COLO668 (cell line): ENCODE measurements around the gene RPUSD1.

ENCODE experiments used
- DNase-seq: peaks from one replicate; lab custom pipeline; 2025; ENCODE audit not compliant: unreplicated experiment; lab: John Stamatoyannopoulos, UW

RPUSD1 gene

DNA sequence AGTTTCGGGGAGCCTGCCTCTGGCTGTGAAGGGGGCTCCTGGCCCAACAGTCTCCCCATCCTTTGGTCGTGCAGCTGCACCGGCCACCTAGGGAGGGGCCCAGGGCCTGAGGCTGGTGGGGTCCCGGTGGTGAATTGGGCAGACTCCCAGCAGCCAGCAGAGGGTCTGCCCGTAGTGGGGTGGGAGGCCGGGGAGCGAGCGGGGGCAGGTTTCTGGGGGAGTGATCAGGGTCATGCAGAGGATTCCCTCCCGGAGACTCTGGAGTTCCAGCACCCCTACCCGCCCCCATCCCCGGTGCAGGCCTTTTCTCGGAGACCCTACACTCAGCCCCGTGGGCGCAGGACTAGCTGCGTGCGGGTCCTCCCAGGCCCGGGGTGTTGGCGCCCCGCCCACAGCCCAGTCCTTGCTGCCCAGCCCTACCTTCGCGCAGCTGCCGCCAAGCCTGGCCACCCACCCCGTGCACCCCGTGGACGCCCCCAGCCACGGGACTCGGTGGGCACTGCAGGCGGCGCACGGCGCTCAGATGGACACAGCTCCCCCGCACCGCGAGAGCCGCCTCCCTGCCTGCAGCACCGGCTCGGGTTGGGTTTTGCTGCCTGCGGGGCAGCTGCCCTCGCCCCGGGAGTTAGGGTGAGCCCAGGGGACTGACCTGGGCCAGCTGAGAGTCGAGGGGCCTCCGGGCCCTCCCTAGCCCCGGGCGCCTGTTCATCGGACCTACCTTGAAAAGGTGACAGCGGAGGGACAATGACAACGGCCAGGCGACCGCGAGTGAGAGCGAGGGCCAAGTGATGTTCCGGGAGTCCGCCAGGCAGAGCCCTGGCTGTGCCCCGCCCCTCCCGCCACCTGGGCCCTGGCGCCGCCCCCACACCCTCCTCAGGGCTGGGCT lies 12.0 kb upstream of the RPUSD1 start, which contains the start of gene GNG13:
Gene GNG13, minus strand, starts transcription at position 787 of the 886 bp plus-strand sequence. CDS start 1,657 bp downstream, outside the sequence.
- no peak for DNase-seq

GRCh38 chr16:799111-799947 lies 11.1 kb upstream of the RPUSD1 start:
- DNase-seq = no peak

DNA sequence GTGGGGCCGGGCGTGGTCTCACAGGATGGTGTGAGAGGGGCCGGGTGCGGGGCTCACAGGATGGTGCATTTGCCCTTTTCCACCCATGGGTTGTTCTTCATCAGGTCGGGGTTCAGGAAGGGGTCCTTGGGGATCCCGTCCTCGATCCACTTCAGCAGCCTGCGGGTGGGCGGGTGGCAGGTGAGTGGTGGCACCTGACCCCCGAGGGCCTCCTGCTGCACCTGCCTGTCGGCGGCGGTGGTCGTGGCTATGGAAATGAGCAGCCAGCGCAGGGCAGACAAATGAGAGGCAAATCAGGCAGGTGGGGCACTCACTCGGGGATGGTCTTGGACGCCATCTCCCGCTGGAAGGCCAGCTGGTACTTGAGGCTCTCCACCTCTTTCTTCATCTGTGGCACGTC lies 10.5 kb upstream of the RPUSD1 start:
- no peak for DNase-seq

- no peak for DNase-seq
These were observed 9.5 kb upstream of the RPUSD1 start for GRCh38 chr16:797686-798085.

DNA sequence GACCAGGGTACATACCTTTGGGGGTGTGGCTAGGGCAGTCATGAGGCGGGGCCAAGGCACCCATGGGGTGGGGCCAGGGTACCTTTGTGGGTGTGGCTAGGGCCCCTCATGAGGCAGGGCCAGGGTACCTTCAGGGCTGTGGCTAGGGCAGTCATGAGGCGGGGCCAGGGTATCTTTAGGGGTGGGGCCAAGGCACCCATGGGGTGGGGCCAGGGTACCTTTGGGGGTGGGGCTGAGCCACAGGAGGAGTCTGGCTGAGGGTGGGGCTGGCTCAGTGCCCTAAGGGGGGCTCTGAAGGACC lies 8.9 kb upstream of the RPUSD1 start:
- DNase-seq = peak; percentile 35

DNA sequence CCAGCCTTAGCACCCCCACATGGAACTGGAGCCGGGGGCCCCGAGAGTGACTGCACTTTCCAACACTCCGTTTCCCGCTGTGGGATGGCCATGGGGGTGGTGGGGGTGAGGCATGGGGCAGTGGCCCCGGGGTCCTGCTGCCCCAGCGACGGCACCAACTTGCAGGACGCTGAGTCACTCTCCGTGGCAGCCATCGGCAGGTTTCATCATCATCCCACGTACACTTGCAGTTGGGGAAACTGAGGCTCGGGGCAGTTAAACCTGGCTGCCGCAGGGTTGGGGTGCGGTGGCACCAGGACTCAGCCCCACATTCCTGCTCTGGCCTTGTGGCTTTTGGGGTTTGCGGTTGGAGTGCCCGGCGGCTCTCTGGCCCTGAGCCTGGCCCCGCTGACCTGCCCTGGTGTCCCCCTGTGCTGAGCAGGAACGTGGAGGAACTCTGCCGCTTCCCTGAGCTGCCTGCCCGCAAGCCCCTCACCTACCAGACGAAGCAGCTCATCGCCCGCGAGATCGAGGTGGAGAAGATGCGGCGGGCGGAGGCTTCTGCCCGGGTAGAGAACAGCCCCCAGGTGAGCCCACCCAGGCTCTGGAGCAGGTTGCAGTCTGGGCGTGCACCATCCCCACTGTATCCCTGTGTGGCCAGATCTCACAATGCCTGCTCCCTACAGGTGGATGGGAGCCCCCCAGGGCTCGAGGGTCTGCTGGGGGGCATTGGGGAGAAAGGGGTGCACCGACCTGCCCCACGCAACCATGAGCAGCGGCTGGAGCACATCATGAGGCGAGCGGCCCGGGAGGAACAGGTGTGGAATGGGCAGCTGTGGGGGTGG lies 8.3 kb upstream of the RPUSD1 start:
- no peak for DNase-seq

DNA sequence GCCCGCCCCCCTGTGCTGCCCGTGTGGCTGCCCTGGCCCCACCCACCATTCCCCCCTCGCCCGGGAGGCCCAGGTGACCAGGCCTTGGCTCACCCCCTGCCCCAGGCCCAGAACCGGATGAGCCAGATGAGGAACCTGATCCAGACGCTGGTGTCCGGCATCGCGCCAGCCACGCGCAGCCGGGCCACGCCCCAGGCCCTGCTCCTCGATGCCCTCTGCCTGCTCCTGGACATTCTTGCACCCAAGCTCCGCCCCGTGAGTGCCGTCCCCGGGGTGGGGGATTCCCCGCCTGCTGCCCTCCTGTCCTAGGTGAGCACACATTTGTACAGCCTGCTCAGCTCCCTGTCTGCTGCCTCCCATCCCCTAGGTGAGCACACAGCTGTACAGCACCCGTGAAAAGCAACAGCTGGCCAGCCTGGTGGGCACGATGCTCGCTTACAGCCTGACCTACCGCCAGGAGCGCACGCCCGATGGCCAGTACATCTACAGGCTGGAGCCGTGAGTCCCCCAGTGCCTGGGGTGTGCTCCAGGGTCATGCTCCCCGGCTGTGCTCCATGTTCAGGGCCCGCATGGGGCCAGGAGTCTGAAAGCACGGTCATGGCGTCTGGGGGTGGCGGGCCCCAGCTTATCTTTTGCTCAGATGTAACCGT lies 7.5 kb upstream of the RPUSD1 start:
- DNase-seq = peak; percentile 35

GRCh38 chr16:794853-795466 lies 6.8 kb upstream of the RPUSD1 start:
- DNase-seq = no peak

DNA sequence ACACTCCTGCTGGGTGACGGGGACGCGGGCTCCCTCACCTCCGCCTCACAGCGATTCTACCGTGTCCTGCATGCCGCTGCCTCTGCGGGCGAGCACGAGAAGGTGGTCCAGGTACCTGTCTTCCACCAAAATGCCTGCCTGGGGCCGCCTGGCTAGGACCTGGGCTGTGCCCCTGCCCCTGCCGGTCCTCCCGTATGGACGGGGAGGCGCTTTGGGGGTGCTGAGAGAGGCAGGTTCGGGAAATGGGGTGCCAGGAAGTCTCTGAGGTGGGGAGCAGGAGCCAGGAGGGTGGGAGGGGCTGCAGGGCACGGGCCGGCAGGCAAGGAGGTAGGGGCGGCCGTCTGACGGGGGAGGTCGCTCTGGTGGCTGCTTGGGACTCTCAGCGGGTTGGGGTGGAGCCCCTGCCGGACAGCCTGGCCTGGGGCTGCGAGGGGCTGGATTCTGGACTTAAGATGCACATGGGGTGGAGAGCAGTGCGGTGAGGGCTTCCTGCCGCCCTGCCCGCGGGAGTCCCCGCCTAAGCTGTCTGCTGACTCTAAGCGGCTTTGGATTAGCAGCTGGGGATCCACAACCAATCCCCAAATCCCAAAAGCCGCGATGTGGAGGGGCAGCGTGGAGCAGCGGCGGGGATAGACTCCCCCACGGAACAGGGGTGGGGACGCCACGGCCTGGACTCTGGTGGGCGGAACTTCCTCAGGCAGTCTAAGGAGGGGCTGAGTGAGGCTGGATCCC lies 6.1 kb upstream of the RPUSD1 start:
- no peak for DNase-seq

GRCh38 chr16:793414-793813 lies 5.2 kb upstream of the RPUSD1 start:
- no peak for DNase-seq

GRCh38 chr16:792221-792995 lies 4.2 kb upstream of the RPUSD1 start:
- no peak for DNase-seq

- DNase-seq = no peak
These were observed 3.0 kb upstream of the RPUSD1 start for GRCh38 chr16:791131-791530.

DNA sequence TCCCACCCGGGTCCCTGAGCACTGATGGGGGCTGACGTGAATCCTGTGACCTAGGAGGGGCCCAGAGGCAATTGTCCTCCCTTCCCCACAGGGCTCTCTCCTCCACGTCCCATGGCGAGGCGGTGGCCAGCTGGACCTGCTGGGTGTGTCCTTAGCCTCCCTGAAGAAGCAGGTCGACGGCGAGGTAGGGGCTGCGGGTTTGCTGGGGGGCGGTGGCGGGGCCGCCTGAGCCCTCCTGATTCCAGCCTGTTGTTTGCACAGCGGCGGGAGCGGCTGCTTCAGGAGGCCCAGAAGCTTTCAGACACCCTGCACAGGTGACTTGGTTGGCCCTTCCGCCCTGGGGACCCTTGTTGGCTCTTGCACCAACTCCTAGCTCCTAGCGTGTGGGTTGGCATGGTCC lies 1.9 kb upstream of the RPUSD1 start:
- DNase-seq = no peak

- DNase-seq = no peak
These were observed 1.1 kb upstream of the RPUSD1 start for GRCh38 chr16:789191-789850.

- DNase-seq = peak; percentile 97
These were observed 382 bp upstream of the RPUSD1 start, which contains the start of gene CHTF18 for GRCh38 chr16:788399-789126. CHTF18 (plus strand) TSS chr16:788620; CDS start chr16:788685, 65 bp downstream.

GRCh38 chr16:787321-787966 lies 737 bp downstream of the RPUSD1 start:
- DNase-seq = peak; percentile 59
